GM18907 (cell line): Measurements from ENCODE around the gene SEMA3A.

Experiments
- ATAC-seq: cut with Tn5 transposase; IDR thresholded peaks from one replicate; pipeline ENCODE4 v1.9.1; 2021; ENCODE audit warnings: mild to moderate bottlenecking, moderate library complexity; ENCODE audit not compliant: unreplicated experiment

Gene SEMA3A

GRCh38 chr7:84112771-84113170 lies 81.8 kb downstream of the SEMA3A start:
- no peak for ATAC-seq

- ATAC-seq, result no peak
These were observed 82.7 kb downstream of the SEMA3A start for GRCh38 chr7:84111842-84112241.

- no peak for ATAC-seq
These were observed 84.2 kb downstream of the SEMA3A start for GRCh38 chr7:84110400-84110799.

GRCh38 chr7:84108787-84109186 lies 85.8 kb downstream of the SEMA3A start:
- no peak for ATAC-seq

GRCh38 chr7:84108119-84108518 lies 86.5 kb downstream of the SEMA3A start:
- ATAC-seq, result no peak

- no peak for ATAC-seq
These were observed 87.3 kb downstream of the SEMA3A start for GRCh38 chr7:84107259-84107658.

- no peak for ATAC-seq
These were observed 88.3 kb downstream of the SEMA3A start for GRCh38 chr7:84106291-84106690.

GRCh38 chr7:84105586-84105985 lies 89.0 kb downstream of the SEMA3A start:
- ATAC-seq, result no peak

- ATAC-seq, result no peak
These were observed 89.8 kb downstream of the SEMA3A start for GRCh38 chr7:84104826-84105225.

GRCh38 chr7:84102213-84102612 lies 92.4 kb downstream of the SEMA3A start:
- no peak for ATAC-seq

GRCh38 chr7:84100866-84101265 lies 93.7 kb downstream of the SEMA3A start:
- no peak for ATAC-seq

GRCh38 chr7:84095971-84096370 lies 98.6 kb downstream of the SEMA3A start:
- no peak for ATAC-seq

- no peak for ATAC-seq
These were observed 102.4 kb downstream of the SEMA3A start for GRCh38 chr7:84092207-84092606.

GRCh38 chr7:84091318-84091717 lies 103.3 kb downstream of the SEMA3A start:
- no peak for ATAC-seq

GRCh38 chr7:84088802-84089201 lies 105.8 kb downstream of the SEMA3A start:
- ATAC-seq, result no peak

- ATAC-seq, result no peak
These were observed 108.6 kb downstream of the SEMA3A start for GRCh38 chr7:84085998-84086397.

- no peak for ATAC-seq
These were observed 109.4 kb downstream of the SEMA3A start for GRCh38 chr7:84085147-84085546.

- ATAC-seq, result no peak
These were observed 110.7 kb downstream of the SEMA3A start for GRCh38 chr7:84083846-84084245.

GRCh38 chr7:84081973-84082522 lies 112.5 kb downstream of the SEMA3A start:
- ATAC-seq, result no peak

GRCh38 chr7:84077336-84077735 lies 117.3 kb downstream of the SEMA3A start:
- ATAC-seq, result no peak

- ATAC-seq, result no peak
These were observed 118.4 kb downstream of the SEMA3A start for GRCh38 chr7:84076219-84076618.

GRCh38 chr7:84073186-84073875 lies 121.3 kb downstream of the SEMA3A start:
- ATAC-seq, result no peak

GRCh38 chr7:84070770-84071169 lies 123.8 kb downstream of the SEMA3A start:
- no peak for ATAC-seq
